IMR-90 (cell line): Measurements from ENCODE around the gene MUCL1. TPM values are rescaled to one million over a fixed set of nuclear protein-coding genes. Genes with fewer than 3 reads are reported as not detected.

ENCODE experiments used
- ATAC-seq: fragments of 200-7000 bp; cut with Tn5 transposase; 2 replicates; pipeline ENCODE4 v1.9.1; 2020; ENCODE audit warnings: low read depth, mild to moderate bottlenecking, moderate library complexity
- BruUV-seq: library from RNA; stranded (reverse); fragments of 400-500 nt; replicated peaks from 2 replicates; lab custom pipeline; 2021; lab: Mats Ljungman, UMichigan
- CTCF ChIA-PET: fragments of 300-600 bp; formaldehyde crosslinking; extraction: SDS; loops from one replicate; lab custom pipeline; 2021; ENCODE audit warnings: antibody characterized with exemption; lab: Yijun Ruan, JAX
- POLR2A ChIA-PET: fragments of 300-600 bp; sonication (Branson Sonifier 250); formaldehyde crosslinking; loops from one replicate; lab custom pipeline; 2022; ENCODE audit warnings: antibody characterized with exemption; ENCODE audit not compliant: unreplicated experiment; lab: Charles Lee
- DNase-seq: peaks from one replicate; pipeline ENCODE4 v3.0.0; 2013
- H2AFZ ChIP-seq: replicated peaks from 2 replicates; pipeline ENCODE3; 2013; ENCODE audit warnings: low read length, mild to moderate bottlenecking; ENCODE audit not compliant: poor library complexity
- H2AK5ac ChIP-seq: 2 replicates; pipeline ENCODE4 v1.6.1; 2013; ENCODE audit warnings: low read depth, low read length, inconsistent platforms
- H2AK9ac ChIP-seq: replicated peaks from 2 replicates; pipeline ENCODE3; 2013; ENCODE audit warnings: mild to moderate bottlenecking, low read depth, low read length, moderate library complexity; ENCODE audit not compliant: poor library complexity
- H2BK120ac ChIP-seq: 2 replicates; pipeline ENCODE4 v1.6.1; 2013; ENCODE audit warnings: low read depth, low read length, inconsistent platforms
- H2BK15ac ChIP-seq: 3 replicates; pipeline ENCODE4 v1.6.1; 2013; ENCODE audit warnings: low read depth, low read length, inconsistent platforms
- H2BK20ac ChIP-seq: 2 replicates; pipeline ENCODE4 v1.6.1; 2013; ENCODE audit warnings: low read depth, mild to moderate bottlenecking, inconsistent platforms, low read length, moderate library complexity
- H2BK5ac ChIP-seq: 2 replicates; pipeline ENCODE4 v1.6.1; 2013; ENCODE audit warnings: mild to moderate bottlenecking, low read depth, low read length, inconsistent platforms; ENCODE audit not compliant: poor library complexity, severe bottlenecking
- H3K14ac ChIP-seq: replicated peaks from 2 replicates; pipeline ENCODE4 v1.6.1; 2013; ENCODE audit warnings: low read depth, low read length, inconsistent platforms
- H3K18ac ChIP-seq: 2 replicates; pipeline ENCODE4 v1.6.1; 2013; ENCODE audit warnings: low read depth, low read length, control low read depth
- H3K23ac ChIP-seq: 2 replicates; pipeline ENCODE4 v1.6.1; 2013; ENCODE audit warnings: low read depth, low read length, inconsistent platforms
- H3K27ac ChIP-seq: 2 replicates; pipeline ENCODE4 v1.5.1; 2013; ENCODE audit warnings: mild to moderate bottlenecking, control low read depth, low read length; ENCODE audit not compliant: insufficient read depth
- H3K27me3 ChIP-seq: 2 replicates; pipeline ENCODE4 v1.6.1; 2013; ENCODE audit warnings: low read length; ENCODE audit not compliant: control insufficient read depth, insufficient read depth
- H3K36me3 ChIP-seq: 2 replicates; pipeline ENCODE4 v1.6.1; 2013; ENCODE audit warnings: low read length, mixed read lengths; ENCODE audit not compliant: control insufficient read depth, insufficient read depth
- H3K4ac ChIP-seq: 2 replicates; pipeline ENCODE4 v1.6.1; 2013; ENCODE audit warnings: low read depth, low read length, inconsistent platforms
- H3K4me1 ChIP-seq: 2 replicates; pipeline ENCODE4 v1.6.1; 2013; ENCODE audit warnings: low read length, mixed read lengths; ENCODE audit not compliant: control insufficient read depth, insufficient read depth
- H3K4me2 ChIP-seq: 2 replicates; pipeline ENCODE4 v1.6.1; 2013; ENCODE audit warnings: low read depth, mild to moderate bottlenecking, control low read depth, low read length, moderate library complexity
- H3K4me3 ChIP-seq: 2 replicates; pipeline ENCODE4 v1.5.1; 2013; ENCODE audit warnings: low read depth, mild to moderate bottlenecking, control low read depth, low read length, moderate library complexity; ENCODE audit not compliant: insufficient read depth
- H3K56ac ChIP-seq: 2 replicates; pipeline ENCODE4 v1.6.1; 2013; ENCODE audit warnings: low read length, inconsistent platforms; ENCODE audit not compliant: insufficient read depth; ENCODE audit errors: extremely low read depth
- H3K79me1 ChIP-seq, 2 experiments: 2 replicates each; pipeline ENCODE4 v1.6.1; 2013; ENCODE audit warnings: low read length in 2 of 2, inconsistent platforms in 1 of 2, low read depth in 1 of 2
- H3K9ac ChIP-seq: 2 replicates; pipeline ENCODE4 v1.6.1; 2013; ENCODE audit warnings: low read depth, low read length, control low read depth
- H3K9me1 ChIP-seq: 2 replicates; pipeline ENCODE4 v1.6.1; 2013; ENCODE audit warnings: low read length, inconsistent platforms; ENCODE audit not compliant: insufficient read depth
- H3K9me3 ChIP-seq: 2 replicates; pipeline ENCODE4 v1.6.1; 2013; ENCODE audit warnings: low read length; ENCODE audit not compliant: control insufficient read depth, insufficient read depth
- H4K20me1 ChIP-seq: 2 replicates; pipeline ENCODE4 v1.6.1; 2013; ENCODE audit warnings: low read length, inconsistent platforms; ENCODE audit not compliant: insufficient read depth
- H4K5ac ChIP-seq: 2 replicates; pipeline ENCODE4 v1.6.1; 2013; ENCODE audit warnings: mild to moderate bottlenecking, low read depth, low read length, control low read depth
- H4K8ac ChIP-seq, 2 experiments: 2 replicates each; pipeline ENCODE4 v1.6.1; 2013; ENCODE audit warnings: low read depth in 2 of 2, low read length in 2 of 2, control low read depth in 1 of 2, inconsistent platforms in 1 of 2
- H4K91ac ChIP-seq: 2 replicates; pipeline ENCODE4 v1.6.1; 2013; ENCODE audit warnings: low read depth, low read length, inconsistent platforms; ENCODE audit not compliant: insufficient read depth
- BHLHE40 ChIP-seq: fragments of 150-350 bp; IDR thresholded peaks from 2 replicates; pipeline ENCODE4 v1.6.1; 2016; ENCODE audit warnings: mild to moderate bottlenecking, low read depth, low read length
- CEBPB ChIP-seq: IDR thresholded peaks from 2 replicates; pipeline ENCODE4 v1.6.1; 2012; ENCODE audit warnings: low read depth, low read length, improper control_type of control experiment
- CHD1 ChIP-seq: IDR thresholded peaks from 2 replicates; pipeline ENCODE4 v1.6.1; 2012; ENCODE audit warnings: low read depth, low read length, improper control_type of control experiment
- CTCF ChIP-seq: conservative IDR thresholded peaks from 2 replicates; pipeline ENCODE4 v1.5.1; 2012; ENCODE audit warnings: mild to moderate bottlenecking, low read depth, low read length, improper control_type of control experiment
- FOS ChIP-seq: fragments of 150-350 bp; IDR thresholded peaks from 2 replicates; pipeline ENCODE4 v1.6.1; 2016; ENCODE audit warnings: low read depth, low read length
- MAFK ChIP-seq: IDR thresholded peaks from 2 replicates; pipeline ENCODE4 v1.6.1; 2012; ENCODE audit warnings: low read depth, low read length, improper control_type of control experiment
- MAZ ChIP-seq: IDR thresholded peaks from 2 replicates; pipeline ENCODE4 v1.6.1; 2012; ENCODE audit warnings: low read depth, mild to moderate bottlenecking, low read length, improper control_type of control experiment, moderate library complexity, borderline replicate concordance
- MXI1 ChIP-seq: IDR thresholded peaks from 2 replicates; pipeline ENCODE4 v1.6.1; 2012; ENCODE audit warnings: low read depth, mild to moderate bottlenecking, low read length, moderate library complexity, borderline replicate concordance
- NFE2L2 ChIP-seq: fragments of 150-350 bp; IDR thresholded peaks from 2 replicates; pipeline ENCODE4 v1.6.1; 2016; ENCODE audit warnings: low read depth, mild to moderate bottlenecking, low read length
- POLR2A ChIP-seq: IDR thresholded peaks from 2 replicates; pipeline ENCODE4 v1.6.1; 2012; ENCODE audit warnings: mild to moderate bottlenecking, low read depth, low read length
- RAD21 ChIP-seq: IDR thresholded peaks from 2 replicates; pipeline ENCODE4 v1.6.1; 2012; ENCODE audit warnings: low read length, improper control_type of control experiment
- RCOR1 ChIP-seq: IDR thresholded peaks from 2 replicates; pipeline ENCODE4 v1.6.1; 2012; ENCODE audit warnings: mild to moderate bottlenecking, low read length, improper control_type of control experiment; ENCODE audit not compliant: insufficient replicate concordance
- RFX5 ChIP-seq: IDR thresholded peaks from 2 replicates; pipeline ENCODE4 v1.8.0; 2012; ENCODE audit warnings: low read depth, mild to moderate bottlenecking, low read length, moderate library complexity
- SMC3 ChIP-seq: fragments of 150-350 bp; IDR thresholded peaks from 2 replicates; pipeline ENCODE4 v1.6.1; 2016; ENCODE audit warnings: low read depth, mild to moderate bottlenecking, antibody characterized with exemption, low read length, moderate library complexity
- WGBS, 2 experiments: methylation state at CpG; one replicate each; pipeline versions ENCODE4 v1.1.5 to v1.1.7; 2013; ENCODE audit warnings: missing lambda C conversion rate in 2 of 2; ENCODE audit not compliant: insufficient read length in 1 of 2; ENCODE audit errors: extremely low coverage in 2 of 2; 5-methylcytosine and 5-hydroxymethylcytosine counted together
- dilution Hi-C: fragments of 300-500 bp; cut with HindIII; formaldehyde crosslinking; loops from one replicate; pipeline ENCODE4 v1.14.3; 2018; ENCODE audit warnings: low sequenced_read_pairs; ENCODE audit not compliant: unreplicated experiment
- in situ Hi-C: fragments of 300-500 bp; cut with MboI; formaldehyde crosslinking; loops from 3 replicates; pipeline ENCODE4 v1.14.3; 2019; ENCODE audit warnings: low sequenced_read_pairs, inconsistent platforms, mixed read lengths
- intact Hi-C: fragments of 100-400 bp; cut with micrococcal nuclease; formaldehyde crosslinking; loops from 2 replicates; pipeline ENCODE4 v1.10.0; 2022
- polyA plus RNA-seq, 3 experiments: library from polyadenylated mRNA; depleted of rRNA; stranded (reverse); fragments of >200 nt; gene quantifications; 2 replicates each; pipeline ENCODE4 v1.2.3, GENCODE V29; 2012; ENCODE audit warnings: low replicate concordance in 1 of 3
- total RNA-seq: library from RNA; depleted of rRNA; stranded (reverse); fragments of >200 nt; gene quantifications from 2 replicates; pipeline ENCODE4 v1.2.3, GENCODE V29; 2012
- TF ChIP-seq, protein P1 (sequence below): fragments of 150-350 bp; IDR thresholded peaks from 2 replicates; pipeline ENCODE4 v1.6.1; 2017; ENCODE audit warnings: mild to moderate bottlenecking, antibody characterized with exemption, low read length, low read depth
- TF ChIP-seq, protein P2 (sequence below): fragments of 150-350 bp; IDR thresholded peaks from 2 replicates; pipeline ENCODE4 v1.6.1; 2016; ENCODE audit warnings: low read depth, mild to moderate bottlenecking, low read length, moderate library complexity, borderline replicate concordance

Gene MUCL1
- total and polyA plus RNA-seq, 2 of the 4 experiments (the other 2 are of a cell fraction) = not detected

DNA sequence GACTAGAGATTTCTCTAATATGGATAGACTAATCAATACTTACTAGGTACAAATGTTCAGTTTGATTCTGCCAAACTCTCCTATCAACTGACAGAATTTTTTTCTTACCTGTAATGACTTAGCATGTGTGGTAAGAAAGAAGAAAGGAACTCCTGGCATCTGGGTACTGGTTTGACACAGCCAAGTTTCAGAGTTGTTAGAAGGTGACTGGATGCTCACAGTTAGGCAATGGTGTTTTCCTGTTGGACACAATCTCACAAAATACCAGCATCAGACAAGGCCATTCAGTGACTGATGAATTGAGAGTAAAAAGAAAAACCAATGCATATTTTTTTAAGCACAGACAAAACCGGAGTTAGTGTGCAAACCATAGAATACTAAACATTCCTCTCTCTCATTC lies 4.2 kb downstream of the MUCL1 start:
- H3K14ac ChIP-seq = no peak overlapping the region
- H4K91ac ChIP-seq = no peak overlapping the region
- H4K20me1 ChIP-seq = no peaks in the 10 kb centered on the region
- H3K27me3 ChIP-seq = no peaks in the 10 kb centered on the region
- dilution Hi-C loops (no loop called here), intact Hi-C loops (no loop called here), in situ Hi-C loops (no loop called here)
- H2BK120ac ChIP-seq = no peak overlapping the region
- no peaks in the 10 kb centered on the region for H3K9me1 ChIP-seq
- no peak for DNase-seq
- H3K23ac ChIP-seq = no peak overlapping the region
- BruUV-seq = no TSS peak
- H2BK20ac ChIP-seq = no peak overlapping the region
- no peak overlapping the region for H4K5ac ChIP-seq
- H3K9me3 ChIP-seq = no peaks in the 10 kb centered on the region
- H2AK9ac ChIP-seq = no peak overlapping the region
- no peaks in the 10 kb centered on the region for H3K36me3 ChIP-seq
- H2AK5ac ChIP-seq = no peak overlapping the region
- no peak overlapping the region for H3K56ac ChIP-seq
- ChIA-PET POLR2A (no interaction called here), CTCF (no interaction called here)
- no peaks in the 10 kb centered on the region for H3K4me1 ChIP-seq
- no CpG with 5 or more reads among the region's 1 CpG for WGBS, 2 experiments
- H3K4me3 ChIP-seq = no peak overlapping the region
- no peak overlapping the region for H2BK15ac ChIP-seq
- no peak overlapping the region for H2AFZ ChIP-seq
- no peak overlapping the region for H3K18ac ChIP-seq
- H3K27ac ChIP-seq = no peak overlapping the region
- no peak overlapping the region for H4K8ac ChIP-seq
- no peak overlapping the region for H2BK5ac ChIP-seq
- H3K4ac ChIP-seq = no peak overlapping the region
- ATAC-seq = no peak
- H3K79me1 ChIP-seq = no peaks in the 10 kb centered on the region
- TF ChIP-seq, protein P1, sequence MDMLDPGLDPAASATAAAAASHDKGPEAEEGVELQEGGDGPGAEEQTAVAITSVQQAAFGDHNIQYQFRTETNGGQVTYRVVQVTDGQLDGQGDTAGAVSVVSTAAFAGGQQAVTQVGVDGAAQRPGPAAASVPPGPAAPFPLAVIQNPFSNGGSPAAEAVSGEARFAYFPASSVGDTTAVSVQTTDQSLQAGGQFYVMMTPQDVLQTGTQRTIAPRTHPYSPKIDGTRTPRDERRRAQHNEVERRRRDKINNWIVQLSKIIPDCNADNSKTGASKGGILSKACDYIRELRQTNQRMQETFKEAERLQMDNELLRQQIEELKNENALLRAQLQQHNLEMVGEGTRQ = no peak
- TF ChIP-seq MXI1 (no peak), MAZ (no peak), CHD1 (no peak), BHLHE40 (no peak), RAD21 (no peak), CEBPB (no peak), MAFK (no peak), POLR2A (no peak), RCOR1 (no peak), FOS (no peak), NFE2L2 (no peak), RFX5 (no peak), SMC3 (no peak), CTCF (no peak)
- TF ChIP-seq, protein P2, sequence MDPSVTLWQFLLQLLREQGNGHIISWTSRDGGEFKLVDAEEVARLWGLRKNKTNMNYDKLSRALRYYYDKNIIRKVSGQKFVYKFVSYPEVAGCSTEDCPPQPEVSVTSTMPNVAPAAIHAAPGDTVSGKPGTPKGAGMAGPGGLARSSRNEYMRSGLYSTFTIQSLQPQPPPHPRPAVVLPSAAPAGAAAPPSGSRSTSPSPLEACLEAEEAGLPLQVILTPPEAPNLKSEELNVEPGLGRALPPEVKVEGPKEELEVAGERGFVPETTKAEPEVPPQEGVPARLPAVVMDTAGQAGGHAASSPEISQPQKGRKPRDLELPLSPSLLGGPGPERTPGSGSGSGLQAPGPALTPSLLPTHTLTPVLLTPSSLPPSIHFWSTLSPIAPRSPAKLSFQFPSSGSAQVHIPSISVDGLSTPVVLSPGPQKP = no peak
- no peak overlapping the region for H3K9ac ChIP-seq
- no peak overlapping the region for H3K4me2 ChIP-seq
